Measurements from ENCODE around the gene SLC9A3.
A peak's percentile ranks its signal among the peaks of the same experiment; 100 is the strongest.

The SLC9A3 gene

GRCh38 chr5:455806-456205, 68.4 kb downstream of the SLC9A3 start:
- no peak for DNase-seq

- DNase-seq, result no peak
Measured at GRCh38 chr5:454936-455335, 69.3 kb downstream of the SLC9A3 start.

- DNase-seq, result no peak
Measured at GRCh38 chr5:453725-454481, 70.3 kb downstream of the SLC9A3 start.

- DNase-seq, result no peak
Measured at GRCh38 chr5:452978-453710, 71.1 kb downstream of the SLC9A3 start.

- DNase-seq, result no peak
Measured at GRCh38 chr5:451587-452458, 72.4 kb downstream of the SLC9A3 start.

- DNase-seq, result no peak
Measured at GRCh38 chr5:449151-449550, 75.1 kb downstream of the SLC9A3 start.

- no peak for DNase-seq
Measured at GRCh38 chr5:448766-449090, 75.5 kb downstream of the SLC9A3 start.

GRCh38 chr5:448061-448765, 76.0 kb downstream of the SLC9A3 start:
- no peak for DNase-seq

GRCh38 chr5:447501-447900, 76.7 kb downstream of the SLC9A3 start:
- no peak for DNase-seq

GRCh38 chr5:446883-447263, 77.4 kb downstream of the SLC9A3 start:
- no peak for DNase-seq

GRCh38 chr5:446066-446882, 78.0 kb downstream of the SLC9A3 start:
- DNase-seq, result no peak

GRCh38 chr5:445591-445990, 78.7 kb downstream of the SLC9A3 start:
- no peak for DNase-seq

- no peak for DNase-seq
Measured at GRCh38 chr5:444226-444625, 80.0 kb downstream of the SLC9A3 start.

- no peak for DNase-seq
Measured at GRCh38 chr5:443239-444151, 80.8 kb downstream of the SLC9A3 start.

- peak; percentile 25 for DNase-seq
Measured at GRCh38 chr5:442335-443238, 81.7 kb downstream of the SLC9A3 start, which contains the start of gene EXOC3. Gene EXOC3, plus strand, starts transcription at chr5:443176. Its CDS starts 3,030 bp downstream, at chr5:446206.

GRCh38 chr5:441996-442334, 82.3 kb downstream of the SLC9A3 start:
- DNase-seq, result no peak

- DNase-seq, result no peak
Measured at GRCh38 chr5:440401-441201, 83.6 kb downstream of the SLC9A3 start.

- no peak for DNase-seq
Measured at GRCh38 chr5:439636-440035, 84.6 kb downstream of the SLC9A3 start.

- no peak for DNase-seq
Measured at GRCh38 chr5:439181-439580, 85.1 kb downstream of the SLC9A3 start.

Measured in NK-92 treated with Interleukin-12 subunit alpha and Interleukin-12 subunit beta, amount 100 ng/mL, for 24 hours (cell line).